NCI-H748 (cell line): Measurements from ENCODE around the gene CABLES1.
"Not testable (repeated sequence)": the region's sequence is repeated elsewhere in the genome, so short reads cannot be mapped to it uniquely, and the experiment has no call there.

Source experiments
- DNase-seq: peaks from one replicate; lab custom pipeline; 2025; ENCODE audit not compliant: unreplicated experiment; lab: John Stamatoyannopoulos, UW

The CABLES1 gene

DNA sequence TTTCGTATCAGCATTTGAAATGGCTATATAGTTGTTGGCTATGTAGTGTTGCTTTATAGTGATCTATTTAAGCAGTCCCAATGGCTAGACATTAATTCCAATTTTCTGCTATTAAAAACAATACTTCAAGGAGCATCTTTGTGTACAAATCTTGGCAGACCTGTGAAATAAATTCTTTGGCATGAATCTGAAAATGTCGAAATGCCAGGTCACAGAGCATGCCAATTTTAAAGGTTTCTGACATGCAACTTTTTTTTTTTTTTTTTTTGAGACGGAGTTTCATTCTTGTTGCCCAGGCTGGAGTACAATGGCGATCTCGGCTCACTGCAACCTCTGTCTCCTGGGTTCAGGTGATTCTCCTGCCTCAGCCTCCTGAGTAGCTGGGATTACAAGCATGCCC, 26.8 kb upstream of the CABLES1 start:
- no peak for DNase-seq

DNA sequence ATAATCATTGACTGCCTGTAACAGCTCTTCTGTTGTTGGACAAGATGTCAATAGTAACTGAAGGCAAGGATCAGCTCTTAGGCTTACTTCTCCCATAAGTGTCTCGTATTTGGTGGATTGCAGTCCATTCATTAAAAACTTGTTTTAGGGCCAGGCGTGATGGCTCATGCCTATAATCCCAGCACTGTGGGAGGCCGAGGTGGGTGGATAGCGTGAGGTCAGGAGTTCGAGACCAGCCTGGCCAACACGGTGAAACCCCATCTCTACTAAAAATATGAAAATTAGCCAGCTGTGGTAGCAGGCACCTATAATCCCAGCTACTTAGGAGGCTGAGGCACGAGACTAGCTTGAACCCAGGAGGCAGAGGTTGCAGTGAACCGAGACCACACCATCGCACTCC, 26.1 kb upstream of the CABLES1 start:
- DNase-seq = not testable (repeated sequence)

DNA sequence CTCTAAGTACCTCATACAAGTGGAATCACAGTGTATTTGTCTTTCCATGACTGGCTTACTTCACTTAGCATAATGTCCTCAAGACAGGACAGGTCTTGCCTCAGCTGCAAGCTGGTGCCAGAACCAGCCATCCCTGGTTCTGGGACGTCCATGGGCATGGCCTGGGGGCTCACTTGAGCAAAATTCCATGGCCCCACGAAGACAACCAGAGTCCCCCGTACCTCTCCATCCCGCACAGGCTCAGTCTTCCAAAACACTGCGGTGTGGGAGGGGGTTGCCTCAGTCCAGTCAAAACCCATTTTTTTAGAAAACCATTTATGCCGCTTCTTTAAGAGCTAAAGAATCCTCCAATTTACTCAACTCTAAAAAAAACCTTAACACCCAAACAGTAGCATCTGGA, 21.7 kb upstream of the CABLES1 start:
- DNase-seq = no peak

DNA sequence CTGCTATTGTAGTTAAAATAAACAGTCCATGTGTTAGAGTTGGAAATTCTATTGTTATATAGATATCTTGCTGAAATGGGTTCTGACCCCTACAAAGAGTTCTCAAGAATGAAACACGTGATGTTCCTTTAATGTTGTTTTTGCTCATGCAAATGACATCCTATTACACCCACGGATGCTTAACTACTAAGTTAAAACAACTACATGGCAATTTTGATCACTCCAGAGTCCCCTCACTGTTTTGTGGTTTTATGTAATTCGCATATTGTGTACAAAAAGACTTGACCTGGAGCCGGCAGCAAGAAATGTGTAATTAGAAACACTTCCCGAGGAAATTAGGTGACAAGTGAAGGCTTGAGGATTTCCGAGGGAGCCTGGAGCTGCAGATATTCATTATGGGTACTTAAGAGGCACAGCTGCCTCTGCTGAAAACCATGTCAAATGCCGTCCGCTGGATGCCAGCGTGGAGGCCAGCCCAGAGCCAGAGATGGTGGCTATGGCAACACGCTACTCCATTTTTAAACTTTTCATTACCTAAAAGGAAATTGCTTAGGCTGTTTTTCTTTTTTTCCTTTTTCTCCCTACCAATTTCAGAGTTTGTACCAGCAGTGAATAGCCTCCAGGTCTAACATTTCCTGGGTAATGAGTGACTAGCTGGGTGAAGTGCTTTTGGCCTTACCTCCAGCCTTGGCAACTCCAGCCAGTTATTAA, 21.0 kb upstream of the CABLES1 start:
- DNase-seq = peak; percentile 30

DNA sequence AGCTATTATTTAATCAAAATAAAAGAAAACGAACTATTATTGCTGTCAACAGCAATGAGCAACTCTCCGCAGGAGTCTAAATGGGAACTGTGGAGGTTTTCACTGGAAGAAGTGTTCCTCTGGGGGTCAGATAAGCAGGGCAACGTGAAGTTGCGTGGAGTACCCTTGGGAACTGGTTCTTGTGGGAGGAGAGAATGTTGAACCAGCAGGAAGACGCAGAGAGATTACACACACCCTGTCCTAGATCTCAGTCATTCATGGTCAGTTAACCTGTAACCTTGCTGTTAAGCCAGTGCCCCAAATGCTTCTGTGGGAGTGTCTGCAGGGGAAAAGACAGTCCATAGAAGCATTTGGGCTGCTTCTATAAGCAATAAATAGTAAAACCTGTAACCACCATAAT, 20.4 kb upstream of the CABLES1 start:
- no peak for DNase-seq

DNA sequence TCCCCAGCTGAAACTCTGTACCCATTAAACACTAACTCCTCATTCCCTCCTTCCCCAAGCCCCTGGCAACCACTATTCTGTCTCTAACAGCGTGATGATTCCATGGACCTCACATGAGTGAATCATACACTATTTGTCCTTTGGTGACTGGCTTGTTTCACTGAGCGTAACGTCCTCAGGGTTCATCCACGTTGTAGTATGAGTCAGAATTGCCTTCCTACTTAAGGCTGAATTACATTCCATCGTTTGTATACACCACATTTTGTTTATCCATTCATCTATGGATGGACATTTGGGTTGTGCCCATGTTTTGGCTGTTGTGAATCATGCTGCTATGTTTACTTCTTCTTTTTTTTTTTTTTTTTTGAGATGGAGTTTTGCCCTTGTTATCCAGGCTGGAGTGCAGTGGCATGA, 19.6 kb upstream of the CABLES1 start:
- no peak for DNase-seq

DNA sequence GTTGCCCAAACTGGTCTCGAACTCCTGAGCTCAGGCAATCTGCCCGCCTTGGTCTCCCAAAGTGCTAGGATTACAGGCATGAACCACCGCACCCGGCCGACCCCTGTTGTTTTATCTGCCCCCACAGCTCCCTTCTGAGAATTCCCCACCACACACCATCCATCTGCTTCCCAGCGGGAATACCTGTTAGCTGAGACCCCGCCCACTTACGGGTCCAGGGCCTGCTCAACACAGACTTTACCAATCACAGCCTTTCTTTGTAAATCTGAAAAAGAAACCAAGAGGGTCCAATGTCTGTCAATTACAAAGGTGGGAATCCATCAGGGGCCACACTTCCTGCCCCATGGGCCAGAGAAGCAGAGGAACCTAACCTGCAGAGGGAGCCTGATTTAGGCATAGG, 14.2 kb upstream of the CABLES1 start:
- no peak for DNase-seq

DNA sequence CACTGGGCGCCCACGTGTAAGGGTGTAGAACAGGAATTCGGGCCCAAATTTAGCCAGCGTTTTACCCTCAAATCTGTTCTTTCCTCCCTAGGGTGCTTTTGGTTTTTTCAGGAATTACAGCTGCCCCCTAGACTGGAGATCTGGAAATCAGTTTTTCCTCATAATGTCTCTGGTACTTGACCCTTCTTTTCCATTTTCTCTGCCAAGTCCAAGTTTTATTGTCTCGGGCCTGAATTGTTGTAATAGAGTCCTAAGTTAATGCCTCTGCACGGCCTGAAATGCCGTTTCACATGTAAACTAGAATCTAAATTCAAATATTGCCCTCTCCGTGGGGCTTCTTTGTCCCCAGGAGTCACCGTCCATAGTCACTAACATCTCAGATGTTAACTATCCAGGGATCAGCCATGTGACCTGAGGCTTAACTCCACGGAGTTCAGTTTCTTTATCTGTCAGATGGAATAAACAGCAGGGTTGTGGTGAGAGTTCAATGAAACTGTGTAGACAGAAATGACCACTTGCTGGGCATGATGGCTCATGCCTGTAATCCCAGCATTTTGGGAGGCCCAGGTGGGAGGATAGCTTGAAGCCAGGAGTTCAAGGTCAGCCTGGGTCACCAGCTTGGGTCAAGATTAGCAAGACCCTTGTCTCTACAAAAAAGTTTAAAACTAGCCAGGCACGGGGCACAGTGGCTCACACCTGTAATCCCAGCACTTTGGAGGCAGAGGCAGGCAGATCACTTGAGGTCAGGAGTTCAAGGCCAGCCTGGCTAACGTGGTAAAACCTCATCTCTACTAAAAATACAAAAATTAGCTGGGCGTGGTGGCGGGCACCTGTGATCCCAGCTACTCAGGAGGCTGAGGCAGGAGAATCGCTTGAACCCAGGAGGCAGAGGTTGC, 12.7 kb upstream of the CABLES1 start:
- no peak for DNase-seq

DNA sequence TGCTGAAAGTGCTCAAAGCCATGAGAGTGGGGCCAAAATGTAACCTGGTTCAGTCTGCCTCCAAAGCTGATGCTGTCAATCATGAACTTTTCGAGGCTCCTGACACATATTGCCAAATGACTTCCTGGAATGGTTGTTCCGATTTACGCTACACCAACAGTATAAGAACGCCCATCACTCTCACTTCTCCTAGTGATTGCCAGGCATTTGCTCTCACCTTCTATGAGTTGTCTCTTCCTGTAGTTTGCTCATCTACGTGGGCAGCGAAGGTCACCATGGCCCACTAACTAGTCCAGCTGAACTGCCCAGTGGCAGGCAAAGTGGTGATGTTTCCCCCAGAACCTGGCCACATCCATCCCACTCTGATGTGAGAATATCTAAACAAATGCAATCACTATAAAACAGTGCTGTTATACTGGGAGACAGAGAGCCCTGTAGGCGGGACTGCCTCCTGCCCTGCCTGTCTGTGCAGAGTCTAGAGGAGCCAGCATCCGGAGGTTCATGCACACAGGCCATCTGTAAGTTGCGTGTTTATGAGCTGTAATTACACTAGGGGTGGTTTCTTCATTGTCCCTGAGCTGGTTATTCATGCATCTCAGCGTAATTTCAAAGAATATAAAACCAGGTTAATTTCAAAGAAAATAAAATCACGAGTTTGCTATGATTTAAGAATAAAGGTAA, 8.8 kb upstream of the CABLES1 start:
- DNase-seq = peak; percentile 32

DNA sequence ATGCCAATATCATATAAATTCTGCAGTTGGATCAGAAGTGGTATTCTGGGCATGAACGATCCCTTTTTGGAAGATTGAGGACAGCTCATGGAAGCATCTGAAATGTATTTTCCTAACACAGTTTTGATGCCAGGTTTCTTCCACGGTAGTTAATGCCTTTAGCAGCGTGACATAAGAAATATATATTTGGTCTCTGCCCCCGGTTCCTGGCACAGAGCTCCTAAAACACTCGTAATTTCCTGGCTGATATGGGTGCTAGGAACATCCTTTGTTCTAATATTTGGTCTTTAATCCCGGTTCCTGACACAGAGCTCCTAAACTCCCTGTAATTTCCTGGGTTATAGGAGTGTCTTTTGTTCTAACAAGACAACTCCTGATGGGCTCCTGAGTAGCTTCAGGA, 8.2 kb upstream of the CABLES1 start:
- DNase-seq = no peak

DNA sequence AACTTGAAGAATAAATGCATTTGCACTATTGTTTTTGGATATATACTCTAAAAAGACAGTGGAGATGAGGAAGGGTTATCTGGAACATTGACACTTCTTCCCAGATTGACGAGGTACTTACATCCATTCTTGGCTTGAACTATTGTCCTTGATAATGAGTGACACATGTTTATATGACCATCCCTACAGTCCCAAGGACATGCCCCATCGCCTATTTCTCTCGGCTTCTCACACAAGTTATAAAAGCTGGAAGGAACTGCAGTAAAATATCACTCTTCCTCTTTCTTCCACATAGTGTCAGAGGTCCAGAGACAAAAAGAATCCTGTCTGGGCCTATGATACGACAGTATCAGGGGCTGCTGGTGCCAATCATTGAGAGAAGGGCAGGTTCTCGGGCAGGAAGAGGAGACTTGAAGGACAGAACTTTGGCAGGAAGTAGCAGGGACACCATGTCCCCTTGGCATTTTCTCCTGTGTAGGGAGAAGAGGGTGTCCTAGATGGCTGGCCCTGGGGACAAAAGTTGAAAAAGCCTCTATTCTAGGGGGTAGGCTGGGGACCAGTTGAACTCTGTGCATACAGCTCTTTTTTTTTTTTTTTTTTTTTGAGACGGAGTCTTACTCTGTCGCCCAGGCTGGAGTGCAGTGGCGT, 5.8 kb upstream of the CABLES1 start:
- no peak for DNase-seq

DNA sequence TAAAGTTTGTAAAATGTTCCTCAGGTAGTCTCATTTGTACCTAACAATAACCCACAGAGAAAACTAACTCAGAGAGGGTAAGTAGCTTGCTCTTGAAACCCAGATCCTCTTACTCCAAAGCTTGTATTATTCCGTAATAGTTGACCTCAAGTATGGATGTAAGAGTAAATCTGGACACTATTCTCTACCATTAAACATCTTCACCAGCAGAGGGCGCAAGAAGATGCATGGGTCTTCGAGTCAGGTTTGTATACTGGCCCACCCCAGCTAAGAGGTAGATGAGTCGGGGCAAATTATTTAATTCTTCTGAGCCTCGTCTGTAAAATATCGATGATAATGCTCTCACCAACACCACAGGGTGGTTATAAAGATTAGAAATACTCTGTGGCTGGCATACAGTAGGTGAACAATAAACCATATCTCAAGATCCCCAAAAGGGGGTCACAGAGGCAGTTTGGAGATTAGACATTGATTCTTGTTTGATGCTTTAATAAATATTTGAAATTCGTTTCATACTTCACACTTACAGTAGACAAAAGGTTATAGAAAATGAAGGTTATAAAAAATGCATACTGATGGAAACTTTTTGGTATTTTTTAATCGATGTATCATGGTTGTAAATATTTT, 3.5 kb upstream of the CABLES1 start:
- peak; percentile 85 for DNase-seq

DNA sequence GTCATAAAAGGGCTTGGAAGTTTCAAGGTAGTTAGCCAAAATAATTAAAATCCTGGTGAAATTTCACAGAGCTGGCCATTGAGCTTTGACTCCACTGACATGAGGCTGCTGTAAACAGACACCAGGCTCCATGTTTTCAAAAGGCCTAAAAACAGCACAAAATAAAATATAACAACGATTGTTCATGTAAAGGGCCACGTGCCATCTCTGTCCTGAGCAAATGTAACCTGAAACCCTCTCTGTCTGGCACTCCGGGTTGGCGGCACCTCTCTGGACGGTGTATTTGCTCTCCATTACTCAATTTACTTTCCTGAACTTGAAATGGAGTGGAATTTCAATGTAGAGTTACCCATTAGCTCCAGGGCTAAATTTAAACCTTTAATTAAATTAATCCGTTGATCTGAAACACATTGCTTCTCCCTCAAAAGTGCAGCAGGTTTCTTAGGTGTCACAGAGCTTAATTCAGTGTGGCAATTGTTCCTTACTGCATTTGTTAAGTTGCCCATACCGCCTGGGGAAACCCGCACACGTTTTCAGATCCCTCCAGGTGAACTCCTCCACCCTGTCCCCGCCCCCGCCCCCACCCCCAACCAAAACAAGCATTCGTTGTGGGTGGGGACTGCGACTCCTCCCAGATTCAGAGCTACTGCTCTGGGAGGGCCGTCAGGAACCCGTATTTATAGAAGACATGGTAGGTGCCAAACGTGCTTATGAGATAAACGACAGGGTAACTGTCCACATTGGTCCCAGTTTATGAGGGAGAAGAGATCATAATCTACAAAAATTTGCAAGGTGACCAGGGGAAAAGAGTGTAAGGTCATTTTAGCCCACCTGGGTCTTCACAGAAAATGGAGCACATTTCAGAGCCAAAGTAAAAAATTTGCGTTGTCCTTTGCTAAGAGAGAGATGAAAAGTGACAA, 1.2 kb upstream of the CABLES1 start:
- peak; percentile 96 for DNase-seq

DNA sequence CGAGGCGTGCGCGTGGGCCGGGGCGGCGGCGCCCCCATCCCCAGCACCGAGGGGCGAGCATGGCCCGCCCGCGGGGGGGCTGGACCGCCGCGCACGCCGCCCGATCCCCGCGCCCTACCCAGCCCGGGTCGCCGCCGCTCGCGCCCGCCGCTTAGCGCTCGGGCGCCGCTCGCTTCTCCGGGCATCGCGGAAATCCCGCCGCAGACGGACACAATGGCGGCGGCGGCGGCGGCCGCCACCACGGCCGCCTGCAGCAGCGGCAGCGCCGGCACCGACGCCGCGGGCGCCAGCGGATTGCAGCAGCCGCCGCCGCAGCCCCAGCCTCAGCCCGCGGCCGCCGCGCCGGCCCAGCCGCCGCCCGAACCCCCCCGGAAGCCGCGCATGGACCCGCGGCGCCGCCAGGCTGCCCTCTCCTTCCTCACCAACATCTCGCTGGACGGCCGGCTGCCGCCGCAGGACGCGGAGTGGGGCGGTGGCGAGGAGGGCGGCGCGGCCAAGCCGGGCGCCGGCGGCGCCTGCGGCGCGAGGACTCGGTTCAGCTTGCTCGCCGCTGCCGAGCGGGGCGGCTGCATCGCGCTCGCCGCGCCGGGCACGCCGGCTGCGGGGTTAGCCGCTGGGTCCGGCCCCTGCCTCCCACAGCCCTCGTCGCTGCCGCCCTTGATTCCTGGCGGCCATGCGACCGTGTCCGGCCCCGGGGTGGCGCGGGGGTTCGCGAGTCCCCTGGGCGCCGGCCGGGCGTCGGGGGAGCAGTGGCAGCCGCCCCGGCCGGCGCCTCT, 453 bp downstream of the CABLES1 start:
- DNase-seq = peak; percentile 75

DNA sequence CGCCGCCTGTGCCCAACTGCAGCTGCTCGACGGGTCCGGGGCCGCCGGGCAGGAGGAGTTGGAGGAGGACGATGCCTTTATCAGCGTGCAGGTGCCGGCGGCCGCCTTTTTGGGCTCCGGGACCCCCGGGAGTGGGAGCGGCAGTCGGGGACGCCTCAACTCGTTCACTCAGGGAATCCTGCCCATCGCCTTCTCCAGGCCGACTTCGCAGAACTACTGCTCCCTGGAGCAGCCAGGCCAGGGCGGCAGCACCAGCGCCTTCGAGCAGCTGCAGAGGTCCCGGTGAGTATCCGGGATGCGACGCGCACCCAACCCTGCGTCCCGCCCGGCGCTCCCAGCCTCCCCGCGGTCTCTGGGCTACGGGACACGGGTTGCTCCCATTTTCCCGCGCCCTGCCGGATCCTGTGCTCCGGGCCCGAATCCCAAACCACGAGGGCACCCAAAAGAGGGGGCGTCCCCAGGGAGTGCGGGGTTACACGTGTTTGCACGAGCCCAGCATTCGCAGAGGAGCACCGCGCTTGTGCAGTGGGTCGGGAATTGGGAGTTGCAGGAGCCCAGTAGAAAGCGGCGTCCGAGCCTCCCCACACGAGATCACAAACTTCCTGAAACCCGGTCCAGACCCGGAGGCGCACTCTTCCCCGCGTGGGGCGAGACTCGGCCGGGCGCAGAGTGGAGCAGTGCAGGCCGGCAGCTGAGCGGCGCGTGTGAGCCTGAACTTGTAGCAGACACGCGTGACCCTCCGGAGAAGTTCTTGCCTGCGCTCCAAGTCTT, 1.2 kb downstream of the CABLES1 start:
- DNase-seq = peak; percentile 61

DNA sequence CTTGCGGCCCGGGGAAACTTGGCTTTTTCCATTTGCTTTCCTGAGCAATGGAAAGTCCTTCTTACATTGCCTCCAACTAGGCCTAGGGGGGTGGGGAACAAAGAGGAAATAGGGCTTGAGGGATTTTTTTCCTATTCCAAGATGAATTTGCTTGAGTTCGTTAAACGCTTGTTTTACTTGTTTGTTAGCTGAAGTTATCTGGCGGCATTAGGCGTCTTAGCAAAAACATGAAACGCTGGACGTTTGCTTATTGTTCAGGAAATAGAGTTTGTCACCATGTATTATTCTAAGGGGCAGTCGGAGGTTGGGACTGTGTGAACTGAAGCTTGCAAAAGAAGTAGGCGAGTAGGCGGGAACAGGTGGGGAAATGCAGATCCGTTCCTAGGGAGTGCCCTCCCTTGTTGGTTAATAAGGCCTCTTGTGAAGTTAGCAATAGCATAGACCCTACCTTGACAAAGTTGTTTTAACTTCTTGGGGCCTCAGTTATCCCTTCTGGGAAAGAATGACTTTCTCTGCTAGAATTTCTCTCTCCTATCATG, 1.9 kb downstream of the CABLES1 start:
- peak; percentile 58 for DNase-seq

DNA sequence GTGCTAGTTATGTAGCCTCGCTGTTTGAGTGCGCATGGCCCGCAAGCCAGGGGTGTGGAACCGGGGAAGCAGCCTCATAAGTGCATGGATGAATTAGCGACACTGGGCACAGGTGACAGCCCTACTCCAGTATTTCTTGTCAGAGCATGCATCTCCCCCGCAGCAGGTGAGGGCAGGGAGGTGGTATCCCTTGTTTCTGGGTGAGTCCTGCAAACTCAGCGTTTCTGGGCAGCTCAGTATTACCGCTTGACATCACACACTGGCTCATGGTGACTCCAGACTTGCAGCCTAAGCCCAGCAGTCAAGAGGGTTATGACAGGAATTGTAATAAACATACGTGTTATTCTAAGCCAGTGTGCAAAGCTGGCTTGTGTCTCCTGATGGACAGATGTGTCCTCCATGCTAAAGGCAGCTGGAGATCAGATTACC, 2.5 kb downstream of the CABLES1 start:
- peak; percentile 53 for DNase-seq

DNA sequence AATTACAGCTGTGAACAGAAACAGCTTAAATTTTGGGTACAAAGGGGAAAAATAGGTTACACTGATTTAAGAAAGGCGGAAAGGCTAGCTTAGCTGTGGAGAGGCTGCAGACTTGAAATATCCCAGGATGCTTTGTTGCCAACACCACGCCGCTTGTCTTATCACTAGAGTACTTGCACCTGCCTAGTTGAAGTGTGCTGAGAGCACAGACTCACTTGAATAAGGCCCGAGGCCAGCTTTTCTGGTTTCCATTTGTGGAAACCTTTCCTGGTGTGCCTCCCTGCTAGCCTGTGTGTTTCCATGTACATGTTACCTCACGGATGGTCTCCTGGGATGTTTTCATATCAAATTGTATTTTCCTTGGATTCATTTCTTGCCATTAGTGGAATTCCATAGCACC, 3.2 kb downstream of the CABLES1 start:
- peak; percentile 53 for DNase-seq
